ENCODE measurements around the gene CALR. TPM values are rescaled to one million over a fixed set of nuclear protein-coding genes. Genes with fewer than 3 reads are reported as not detected.

CALR gene
- total RNA-seq, 6 donors from 2014 or later = 171 to 1,351 (median 423) TPM

GRCh38 chr19:12921047-12921446 is 17.4 kb upstream of the CALR start:
- WGBS, 2 donors = 34 to 45% methylated on average over 3 of the region's 3 CpGs
- ATAC-seq (ENCODE audit: low FRiP score in 2 of 2) = no peak
- Histone ChIP-seq H3K36me3 (peaks cover 31 to 40% (median 39%) of the 10 kb centered on the region in 4 donors), H3K4me3 (no peak overlapping the region), H3K9me3 (no peaks in the 10 kb centered on the region), H3K27ac (no peak overlapping the region), H3K4me1 (peaks cover 6 to 13% (median 9%) of the 10 kb centered on the region in 4 donors), H3K27me3 (no peaks in the 10 kb centered on the region)
- no peak for DNase-seq
- TF ChIP-seq EP300 (IDR thresholded peaks at IDR 0.05) = no peak
- TF ChIP-seq POLR2A (IDR thresholded peaks at IDR 0.05) = no peak

- TF ChIP-seq POLR2A (IDR thresholded peaks at IDR 0.05) (no peak), EP300 (IDR thresholded peaks at IDR 0.05) (no peak), CTCF (IDR thresholded peaks at IDR 0.05) (no peak), POLR2AphosphoS5 (IDR thresholded peaks at IDR 0.05) (no peak)
- H3K4me3 ChIP-seq = no peak overlapping the region
- WGBS, 2 donors = 97 to 99% methylated on average over 4 of the region's 4 CpGs
- no peaks in the 10 kb centered on the region for H3K27me3 ChIP-seq
- H3K27ac ChIP-seq = no peak overlapping the region
- peaks cover 37 to 56% (median 54%) of the 10 kb centered on the region in 4 donors for H3K36me3 ChIP-seq
- H3K4me1 ChIP-seq = peaks cover 6 to 13% (median 9%) of the 10 kb centered on the region in 4 donors
- no peak for DNase-seq
- no peak for ATAC-seq (ENCODE audit: low FRiP score in 2 of 2)
- no peaks in the 10 kb centered on the region for H3K9me3 ChIP-seq
Observed at GRCh38 chr19:12922959-12923358, 15.4 kb upstream of the CALR start.

- H3K4me1 ChIP-seq = peaks cover 0 to under 1% (median under 1%) of the 10 kb centered on the region in 4 donors
- no peak overlapping the region for H3K27ac ChIP-seq
- no peaks in the 10 kb centered on the region for H3K9me3 ChIP-seq
- no peak overlapping the region for H3K4me3 ChIP-seq
- DNase-seq = no peak
- 93 to 97% methylated on average over 24 to 29 of the region's 29 CpGs for WGBS, 2 donors
- H3K27me3 ChIP-seq = no peaks in the 10 kb centered on the region
- peaks cover 47 to 74% (median 72%) of the 10 kb centered on the region in 4 donors for H3K36me3 ChIP-seq
- TF ChIP-seq POLR2A (IDR thresholded peaks at IDR 0.05) (no peak), CTCF (IDR thresholded peaks at IDR 0.05) (no peak)
- no peak for ATAC-seq (ENCODE audit: low FRiP score in 2 of 2)
Observed at GRCh38 chr19:12924621-12925310, 13.6 kb upstream of the CALR start.

- Histone ChIP-seq H3K4me3 (no peak overlapping the region), H3K4me1 (peaks cover 11 to 36% (median 12%) of the 10 kb centered on the region in 4 donors), H3K9me3 (no peaks in the 10 kb centered on the region), H3K27me3 (no peaks in the 10 kb centered on the region), H3K27ac (no peak overlapping the region), H3K36me3 (peaks cover 21 to 57% (median 48%) of the 10 kb centered on the region in 4 donors)
- TF ChIP-seq EP300 (IDR thresholded peaks at IDR 0.05) = no peak
- TF ChIP-seq POLR2A (IDR thresholded peaks at IDR 0.05) = no peak
- no peak for TF ChIP-seq CTCF (IDR thresholded peaks at IDR 0.05)
- TF ChIP-seq POLR2AphosphoS5 (IDR thresholded peaks at IDR 0.05) = no peak
- 89 to 92% methylated on average over 17 to 19 of the region's 19 CpGs for WGBS, 2 donors
- ATAC-seq (ENCODE audit: low FRiP score in 2 of 2) = no peak
- DNase-seq = peak in 1 of 2 donors; percentile 75
Observed at GRCh38 chr19:12930002-12930645, 8.3 kb upstream of the CALR start.

GRCh38 chr19:12932392-12933286 is 5.8 kb upstream of the CALR start:
- no peaks in the 10 kb centered on the region for H3K9me3 ChIP-seq
- peak overlapping the region; percentile 89 to 97 (median 94) for H3K4me3 ChIP-seq
- 28 to 33% methylated on average over 15 to 16 of the region's 16 CpGs for WGBS, 2 donors
- H3K27me3 ChIP-seq = no peaks in the 10 kb centered on the region
- no peak for DNase-seq
- no peak for ATAC-seq (ENCODE audit: low FRiP score in 2 of 2)
- H3K27ac ChIP-seq = peak overlapping the region; percentile 74 to 86 (median 82)
- peaks cover 17 to 44% (median 18%) of the 10 kb centered on the region in 4 donors for H3K4me1 ChIP-seq
- peaks cover 10 to 33% (median 26%) of the 10 kb centered on the region in 4 donors for H3K36me3 ChIP-seq
- no peak for TF ChIP-seq POLR2AphosphoS5 (IDR thresholded peaks at IDR 0.05)
- no peak for TF ChIP-seq CTCF (IDR thresholded peaks at IDR 0.05)
- TF ChIP-seq EP300 (IDR thresholded peaks at IDR 0.05) = no peak
- no peak for TF ChIP-seq POLR2A (IDR thresholded peaks at IDR 0.05)

Data from upper lobe of left lung (tissue), 6 donors.